HL-60 (cell line): ENCODE measurements around the gene NUDT6.

Source experiments
- DNase-seq, 2 experiments: peaks; one replicate each; pipeline ENCODE4 v3.0.0-alpha.2; 2010 to 2020; ENCODE audit warnings: low read depth in 1 of 2, low spot score in 1 of 2
- H3K27ac ChIP-seq: fragments of 250-450 bp; sonication (Bioruptor Pico); replicated peaks from 2 replicates; pipeline ENCODE4 v1.5.1; 2020; ENCODE audit warnings: mild to moderate bottlenecking, moderate library complexity
- H3K27me3 ChIP-seq: fragments of 250-450 bp; sonication (Bioruptor Pico); 2 replicates; pipeline ENCODE4 v1.5.1; 2021; ENCODE audit warnings: mild to moderate bottlenecking, moderate library complexity; ENCODE audit not compliant: insufficient read depth, poor library complexity, severe bottlenecking
- H3K4me3 ChIP-seq: replicated peaks from 2 replicates; pipeline ENCODE4 v1.5.1; 2011; ENCODE audit warnings: mild to moderate bottlenecking, control low read depth, low read length; ENCODE audit not compliant: insufficient read depth
- CTCF ChIP-seq: IDR thresholded peaks from one replicate; pipeline ENCODE4 v1.5.1; 2011; ENCODE audit warnings: low read length, control low read depth, inconsistent platforms; ENCODE audit not compliant: insufficient read depth
- GABPA ChIP-seq: IDR thresholded peaks from 2 replicates; pipeline ENCODE4 v1.6.1; 2012; ENCODE audit warnings: low read depth
- POLR2AphosphoS5 ChIP-seq: IDR thresholded peaks from 2 replicates; pipeline ENCODE4 v1.6.1; 2012; ENCODE audit warnings: low read depth
- SPI1 ChIP-seq: IDR thresholded peaks from 2 replicates; pipeline ENCODE4 v1.6.1; 2012; ENCODE audit warnings: low read depth, mild to moderate bottlenecking, borderline replicate concordance
- TF ChIP-seq, protein P1 (sequence below): IDR thresholded peaks from 2 replicates; pipeline ENCODE4 v1.6.1; 2012; ENCODE audit warnings: low read depth; ENCODE audit not compliant: insufficient replicate concordance

Gene NUDT6

DNA sequence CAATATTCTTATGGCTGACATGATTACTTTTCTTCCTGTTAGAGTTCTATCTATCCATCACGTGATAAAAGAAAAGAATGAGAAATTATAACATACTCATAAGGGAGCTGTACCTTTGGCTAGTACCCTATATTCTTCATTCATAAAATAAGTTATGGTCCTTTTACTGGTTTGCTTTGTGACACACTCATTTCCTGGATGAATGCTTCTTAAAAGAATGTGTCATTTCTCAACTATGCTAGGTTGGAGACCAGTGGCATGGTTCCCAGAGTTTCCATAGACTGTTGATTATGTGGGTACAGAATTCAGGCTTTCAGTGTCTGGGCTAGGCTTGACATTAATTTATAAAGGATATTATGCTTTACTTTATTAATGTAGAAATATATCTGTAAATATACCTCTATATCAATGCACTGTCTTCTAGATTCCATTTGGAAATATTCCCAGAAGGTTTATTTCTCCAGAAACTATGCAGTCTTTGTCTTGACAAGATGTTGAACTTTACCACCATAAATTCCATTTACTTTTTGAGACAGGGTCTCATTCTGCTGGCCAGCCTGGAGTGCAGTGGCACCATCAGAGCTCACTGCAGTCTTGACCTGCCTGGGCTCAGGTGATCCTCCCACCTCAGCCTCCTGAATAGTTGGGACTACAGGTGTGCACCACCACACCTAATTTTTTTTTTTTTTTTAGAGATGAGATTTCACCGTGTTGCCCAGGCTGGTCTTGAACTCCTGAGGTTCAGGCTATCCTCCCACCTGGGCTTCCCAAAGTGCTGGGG, 23.8 kb downstream of the NUDT6 start:
- no peak overlapping the region for H3K27ac ChIP-seq
- TF ChIP-seq, protein P1, sequence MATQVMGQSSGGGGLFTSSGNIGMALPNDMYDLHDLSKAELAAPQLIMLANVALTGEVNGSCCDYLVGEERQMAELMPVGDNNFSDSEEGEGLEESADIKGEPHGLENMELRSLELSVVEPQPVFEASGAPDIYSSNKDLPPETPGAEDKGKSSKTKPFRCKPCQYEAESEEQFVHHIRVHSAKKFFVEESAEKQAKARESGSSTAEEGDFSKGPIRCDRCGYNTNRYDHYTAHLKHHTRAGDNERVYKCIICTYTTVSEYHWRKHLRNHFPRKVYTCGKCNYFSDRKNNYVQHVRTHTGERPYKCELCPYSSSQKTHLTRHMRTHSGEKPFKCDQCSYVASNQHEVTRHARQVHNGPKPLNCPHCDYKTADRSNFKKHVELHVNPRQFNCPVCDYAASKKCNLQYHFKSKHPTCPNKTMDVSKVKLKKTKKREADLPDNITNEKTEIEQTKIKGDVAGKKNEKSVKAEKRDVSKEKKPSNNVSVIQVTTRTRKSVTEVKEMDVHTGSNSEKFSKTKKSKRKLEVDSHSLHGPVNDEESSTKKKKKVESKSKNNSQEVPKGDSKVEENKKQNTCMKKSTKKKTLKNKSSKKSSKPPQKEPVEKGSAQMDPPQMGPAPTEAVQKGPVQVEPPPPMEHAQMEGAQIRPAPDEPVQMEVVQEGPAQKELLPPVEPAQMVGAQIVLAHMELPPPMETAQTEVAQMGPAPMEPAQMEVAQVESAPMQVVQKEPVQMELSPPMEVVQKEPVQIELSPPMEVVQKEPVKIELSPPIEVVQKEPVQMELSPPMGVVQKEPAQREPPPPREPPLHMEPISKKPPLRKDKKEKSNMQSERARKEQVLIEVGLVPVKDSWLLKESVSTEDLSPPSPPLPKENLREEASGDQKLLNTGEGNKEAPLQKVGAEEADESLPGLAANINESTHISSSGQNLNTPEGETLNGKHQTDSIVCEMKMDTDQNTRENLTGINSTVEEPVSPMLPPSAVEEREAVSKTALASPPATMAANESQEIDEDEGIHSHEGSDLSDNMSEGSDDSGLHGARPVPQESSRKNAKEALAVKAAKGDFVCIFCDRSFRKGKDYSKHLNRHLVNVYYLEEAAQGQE, result no peak
- TF ChIP-seq SPI1 (no peak), GABPA (no peak), CTCF (no peak), POLR2AphosphoS5 (no peak)
- H3K27me3 ChIP-seq, result no peaks in the 10 kb centered on the region
- no peak for DNase-seq
- no peak overlapping the region for H3K4me3 ChIP-seq

DNA sequence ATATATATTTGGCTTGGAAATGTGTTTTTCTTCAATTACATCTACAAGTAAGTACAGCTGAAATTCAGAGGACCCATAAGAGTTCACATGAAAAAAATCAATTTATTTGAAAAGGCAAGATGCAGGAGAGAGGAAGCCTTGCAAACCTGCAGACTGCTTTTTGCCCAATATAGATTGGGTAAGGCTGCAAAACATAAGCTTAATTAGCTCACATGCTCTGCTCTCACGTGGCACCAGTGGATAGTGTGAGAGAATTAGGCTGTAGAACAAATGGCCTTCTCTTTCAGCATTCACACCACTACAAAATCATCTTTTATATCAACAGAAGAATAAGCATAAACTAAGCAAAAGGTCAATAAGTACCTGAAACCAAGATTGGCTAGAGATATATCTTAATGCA, 26.1 kb downstream of the NUDT6 start:
- DNase-seq, result no peak
- Histone ChIP-seq H3K27me3 (no peaks in the 10 kb centered on the region), H3K4me3 (no peak overlapping the region), H3K27ac (no peak overlapping the region)
- TF ChIP-seq GABPA (no peak), CTCF (no peak), SPI1 (no peak), POLR2AphosphoS5 (no peak)
- TF ChIP-seq, protein P1, result no peak

DNA sequence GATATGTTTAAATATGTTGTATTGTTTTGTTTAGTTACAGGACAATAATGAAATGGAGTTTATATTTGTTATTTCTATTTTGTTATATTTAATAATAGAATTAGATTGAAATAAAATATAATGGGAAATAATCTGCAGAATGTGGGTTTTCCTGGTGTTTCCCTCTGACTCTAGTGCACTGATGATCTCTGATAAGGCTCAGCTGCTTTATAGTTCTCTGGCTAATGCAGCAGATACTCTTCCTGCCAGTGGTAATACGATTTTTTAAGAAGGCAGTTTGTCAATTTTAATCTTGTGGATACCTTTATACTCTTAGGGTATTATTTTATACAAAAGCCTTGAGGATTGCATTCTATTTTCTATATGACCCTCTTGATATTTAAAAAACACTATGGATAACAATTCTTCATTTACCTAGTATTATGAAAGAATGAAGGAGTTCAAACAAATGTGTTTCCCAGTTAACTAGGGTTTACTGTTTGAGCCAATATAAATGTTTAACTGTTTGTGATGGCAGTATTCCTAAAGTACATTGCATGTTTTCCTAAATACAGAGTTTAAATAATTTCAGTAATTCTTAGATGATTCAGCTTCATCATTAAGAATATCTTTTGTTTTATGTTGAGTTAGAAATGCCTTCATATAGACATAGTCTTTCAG, 26.9 kb downstream of the NUDT6 start:
- TF ChIP-seq CTCF, result no peak
- TF ChIP-seq, protein P1, result no peak
- TF ChIP-seq SPI1, result no peak
- TF ChIP-seq GABPA, result no peak
- no peak for TF ChIP-seq POLR2AphosphoS5
- DNase-seq, result no peak
- Histone ChIP-seq H3K27ac (no peak overlapping the region), H3K4me3 (no peak overlapping the region), H3K27me3 (no peaks in the 10 kb centered on the region)
